ENCODE data around the gene STX4. TPM values are rescaled to one million over a fixed set of nuclear protein-coding genes. Genes with fewer than 3 reads are reported as not detected.

The STX4 gene
- total RNA-seq, 4 donors from 2014 or later, result 50.7 to 69.3 (median 63.9) TPM

- no peak for TF ChIP-seq POLR2A (IDR thresholded peaks at IDR 0.05)
- no peak for TF ChIP-seq EP300 (IDR thresholded peaks at IDR 0.05)
- no peak for TF ChIP-seq CTCF (IDR thresholded peaks at IDR 0.05)
- DNase-seq (ENCODE audit: low spot score in 2 of 2), result no peak
Observed at GRCh38 chr16:31083081-31083480, 49.7 kb downstream of the STX4 start.

GRCh38 chr16:31083556-31083955, 50.2 kb downstream of the STX4 start:
- Histone ChIP-seq H3K27me3 (no peaks in the 10 kb centered on the region), H3K9me3 (no peaks in the 10 kb centered on the region), H3K4me1 (peaks cover 0 to 25% (median 0%) of the 10 kb centered on the region in 4 donors), H3K4me3 (no peak overlapping the region), H3K36me3 (peaks cover 0 to 99% (median 3%) of the 10 kb centered on the region in 3 donors), H3K27ac (no peak overlapping the region)
- 54 to 73% methylated on average over 4 to 5 of the region's 5 CpGs for WGBS, 2 donors
- TF ChIP-seq EP300 (IDR thresholded peaks at IDR 0.05) (no peak), CTCF (IDR thresholded peaks at IDR 0.05) (no peak), POLR2A (IDR thresholded peaks at IDR 0.05) (no peak)
- no peak for DNase-seq (ENCODE audit: low spot score in 2 of 2)

More at GRCh38 chr16:31083081-31083480, 49.7 kb downstream of the STX4 start:
- Histone ChIP-seq H3K4me3 (no peak overlapping the region), H3K27me3 (no peaks in the 10 kb centered on the region), H3K36me3 (peaks cover 0 to 99% (median 6%) of the 10 kb centered on the region in 3 donors), H3K9me3 (no peaks in the 10 kb centered on the region), H3K4me1 (peaks cover 0 to 25% (median 0%) of the 10 kb centered on the region in 4 donors), H3K27ac (no peak overlapping the region)
- WGBS, 2 donors, result 55 to 61% methylated on average over 7 to 9 of the region's 9 CpGs

GRCh38 chr16:31083981-31084380, 50.6 kb downstream of the STX4 start:
- no peaks in the 10 kb centered on the region for H3K27me3 ChIP-seq
- H3K4me1 ChIP-seq, result peaks cover 0 to 25% (median 0%) of the 10 kb centered on the region in 4 donors
- H3K27ac ChIP-seq, result no peak overlapping the region
- WGBS, 2 donors, result 58 to 85% methylated on average over 2 to 13 of the region's 13 CpGs
- no peak overlapping the region for H3K4me3 ChIP-seq
- TF ChIP-seq CTCF (IDR thresholded peaks at IDR 0.05) (no peak), POLR2A (IDR thresholded peaks at IDR 0.05) (no peak), EP300 (IDR thresholded peaks at IDR 0.05) (no peak)
- peaks cover 0 to 99% (median 0%) of the 10 kb centered on the region in 3 donors for H3K36me3 ChIP-seq
- no peaks in the 10 kb centered on the region for H3K9me3 ChIP-seq
- DNase-seq (ENCODE audit: low spot score in 2 of 2), result no peak

- 73 to 74% methylated on average over 4 to 12 of the region's 16 CpGs for WGBS, 2 donors
- TF ChIP-seq POLR2A (IDR thresholded peaks at IDR 0.05) (no peak), EP300 (IDR thresholded peaks at IDR 0.05) (no peak), CTCF (IDR thresholded peaks at IDR 0.05) (no peak)
- Histone ChIP-seq H3K27ac (no peak overlapping the region), H3K4me3 (no peak overlapping the region), H3K27me3 (no peaks in the 10 kb centered on the region), H3K9me3 (no peaks in the 10 kb centered on the region), H3K36me3 (peaks cover 0 to 99% (median 0%) of the 10 kb centered on the region in 3 donors), H3K4me1 (peaks cover 0 to 25% (median 0%) of the 10 kb centered on the region in 4 donors)
- DNase-seq (ENCODE audit: low spot score in 2 of 2), result no peak
Observed at GRCh38 chr16:31084584-31085302, 51.4 kb downstream of the STX4 start.

- no peak overlapping the region for H3K27ac ChIP-seq
- WGBS, 2 donors, result 82 to 86% methylated on average over 8 of the region's 8 CpGs
- DNase-seq (ENCODE audit: low spot score in 2 of 2), result no peak
- H3K36me3 ChIP-seq, result peaks cover 0 to 98% (median 0%) of the 10 kb centered on the region in 3 donors
- TF ChIP-seq POLR2A (IDR thresholded peaks at IDR 0.05) (no peak), EP300 (IDR thresholded peaks at IDR 0.05) (no peak), CTCF (IDR thresholded peaks at IDR 0.05) (no peak)
- no peaks in the 10 kb centered on the region for H3K9me3 ChIP-seq
- H3K4me3 ChIP-seq, result no peak overlapping the region
- H3K4me1 ChIP-seq, result peaks cover 0 to 25% (median 0%) of the 10 kb centered on the region in 4 donors
- no peaks in the 10 kb centered on the region for H3K27me3 ChIP-seq
Observed at GRCh38 chr16:31085411-31085810, 52.1 kb downstream of the STX4 start.
